DOHH2 (cell line): ENCODE data around the gene NAP1L4.

Source experiments
- H3F3A ChIP-seq: fragments of 200-600 bp; sonication (generic), shearing (Covaris generic); 2 replicates; pipeline ENCODE4 v1.6.0; 2016; ENCODE audit warnings: antibody characterized with exemption, mild to moderate bottlenecking; ENCODE audit not compliant: control insufficient read depth, insufficient read depth
- H3K27ac ChIP-seq: fragments of 200-600 bp; sonication (generic); 2 replicates; pipeline ENCODE4 v1.5.1; 2014; ENCODE audit warnings: low read depth, mild to moderate bottlenecking, low read length, moderate library complexity
- H3K27me3 ChIP-seq: fragments of 200-600 bp; sonication (generic); 2 replicates; pipeline ENCODE4 v1.6.1; 2014; ENCODE audit warnings: mild to moderate bottlenecking, low read length, mixed read lengths; ENCODE audit not compliant: control insufficient read depth
- H3K36me3 ChIP-seq: fragments of 200-600 bp; sonication (generic); 2 replicates; pipeline ENCODE4 v1.6.1; 2014; ENCODE audit warnings: mild to moderate bottlenecking, low read length, moderate library complexity, mixed read lengths; ENCODE audit not compliant: control insufficient read depth
- H3K4me1 ChIP-seq: fragments of 200-600 bp; sonication (generic); 2 replicates; pipeline ENCODE4 v1.6.1; 2014; ENCODE audit warnings: mild to moderate bottlenecking, low read length, mixed read lengths; ENCODE audit not compliant: control insufficient read depth
- H3K4me2 ChIP-seq: fragments of 200-600 bp; sonication (generic); 2 replicates; pipeline ENCODE4 v1.6.0; 2014; ENCODE audit warnings: mild to moderate bottlenecking, low read length, moderate library complexity
- H3K4me3 ChIP-seq: fragments of 200-600 bp; sonication (generic); 2 replicates; pipeline ENCODE4 v1.5.1; 2014; ENCODE audit warnings: mild to moderate bottlenecking, low read length, mixed read lengths
- H3K79me2 ChIP-seq: fragments of 200-600 bp; sonication (generic); 2 replicates; pipeline ENCODE4 v1.6.1; 2014; ENCODE audit warnings: mild to moderate bottlenecking, low read length, mixed read lengths; ENCODE audit not compliant: control insufficient read depth
- H3K9me2 ChIP-seq: fragments of 200-600 bp; sonication (generic); replicated peaks from 2 replicates; pipeline ENCODE4 v1.6.1; 2014; ENCODE audit warnings: mild to moderate bottlenecking, low read length, mixed read lengths; ENCODE audit not compliant: control insufficient read depth
- H3K9me3 ChIP-seq: fragments of 200-600 bp; sonication (generic); 2 replicates; pipeline ENCODE4 v1.6.1; 2014; ENCODE audit warnings: antibody characterized with exemption, low read length, mixed read lengths; ENCODE audit not compliant: control insufficient read depth, insufficient read depth
- H4K20me1 ChIP-seq: fragments of 200-600 bp; sonication (generic); 2 replicates; pipeline ENCODE4 v1.6.0; 2014; ENCODE audit warnings: low read depth, mild to moderate bottlenecking, antibody characterized with exemption, low read length, moderate library complexity; ENCODE audit not compliant: control insufficient read depth, insufficient read depth
- EZH2phosphoT487 ChIP-seq: fragments of 200-600 bp; sonication (generic); IDR thresholded peaks from 2 replicates; pipeline ENCODE4 v1.6.1; 2017; ENCODE audit warnings: borderline replicate concordance, mild to moderate bottlenecking, antibody characterized with exemption, low read length, moderate library complexity, mixed read lengths
- TF ChIP-seq, protein P1 (sequence below): fragments of 200-600 bp; sonication (generic); IDR thresholded peaks from one replicate; pipeline ENCODE4 v1.5.1; 2014; ENCODE audit warnings: antibody characterized with exemption, mild to moderate bottlenecking, low read depth, low read length; ENCODE audit not compliant: poor library complexity, severe bottlenecking

NAP1L4 gene

DNA sequence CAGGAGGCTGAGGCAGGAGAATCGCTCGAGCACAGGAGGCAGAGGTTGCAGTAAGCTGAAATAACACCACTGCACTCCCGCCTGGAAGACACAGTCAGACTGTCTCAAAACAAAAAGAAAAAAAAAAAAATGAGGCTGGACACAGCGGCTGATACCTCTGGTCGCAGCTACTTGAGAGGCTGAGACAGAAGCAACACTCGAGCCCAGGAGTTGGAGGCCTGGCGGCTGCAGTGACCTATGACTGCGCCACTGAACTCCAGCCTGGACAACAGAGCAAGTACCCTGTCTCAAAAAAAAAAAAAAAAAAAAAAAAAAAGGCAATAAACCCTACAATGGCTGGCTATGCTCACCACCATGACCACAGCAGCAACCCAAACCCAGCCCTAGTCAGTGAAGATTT is 11.0 kb downstream of the NAP1L4 start:
- TF ChIP-seq, protein P1, sequence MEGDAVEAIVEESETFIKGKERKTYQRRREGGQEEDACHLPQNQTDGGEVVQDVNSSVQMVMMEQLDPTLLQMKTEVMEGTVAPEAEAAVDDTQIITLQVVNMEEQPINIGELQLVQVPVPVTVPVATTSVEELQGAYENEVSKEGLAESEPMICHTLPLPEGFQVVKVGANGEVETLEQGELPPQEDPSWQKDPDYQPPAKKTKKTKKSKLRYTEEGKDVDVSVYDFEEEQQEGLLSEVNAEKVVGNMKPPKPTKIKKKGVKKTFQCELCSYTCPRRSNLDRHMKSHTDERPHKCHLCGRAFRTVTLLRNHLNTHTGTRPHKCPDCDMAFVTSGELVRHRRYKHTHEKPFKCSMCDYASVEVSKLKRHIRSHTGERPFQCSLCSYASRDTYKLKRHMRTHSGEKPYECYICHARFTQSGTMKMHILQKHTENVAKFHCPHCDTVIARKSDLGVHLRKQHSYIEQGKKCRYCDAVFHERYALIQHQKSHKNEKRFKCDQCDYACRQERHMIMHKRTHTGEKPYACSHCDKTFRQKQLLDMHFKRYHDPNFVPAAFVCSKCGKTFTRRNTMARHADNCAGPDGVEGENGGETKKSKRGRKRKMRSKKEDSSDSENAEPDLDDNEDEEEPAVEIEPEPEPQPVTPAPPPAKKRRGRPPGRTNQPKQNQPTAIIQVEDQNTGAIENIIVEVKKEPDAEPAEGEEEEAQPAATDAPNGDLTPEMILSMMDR = no peak
- TF ChIP-seq EZH2phosphoT487 = no peak
- no peaks in the 10 kb centered on the region; the same call in none of the 2 replicates for H3F3A ChIP-seq
- no peaks in the 10 kb centered on the region for H3K9me3 ChIP-seq
- H3K4me2 ChIP-seq = no peak overlapping the region
- H3K27ac ChIP-seq = no peak overlapping the region
- no peaks in the 10 kb centered on the region for H3K9me2 ChIP-seq
- H3K36me3 ChIP-seq = peaks cover 85% of the 10 kb centered on the region
- peaks cover 100% of the 10 kb centered on the region for H3K79me2 ChIP-seq
- peaks cover 43% of the 10 kb centered on the region for H4K20me1 ChIP-seq
- no peaks in the 10 kb centered on the region for H3K27me3 ChIP-seq
- H3K4me3 ChIP-seq = no peak overlapping the region
- 0 out of 2 replicates have a peak, but pooled peaks cover 3% of the 10 kb centered on the region for H3K4me1 ChIP-seq

DNA sequence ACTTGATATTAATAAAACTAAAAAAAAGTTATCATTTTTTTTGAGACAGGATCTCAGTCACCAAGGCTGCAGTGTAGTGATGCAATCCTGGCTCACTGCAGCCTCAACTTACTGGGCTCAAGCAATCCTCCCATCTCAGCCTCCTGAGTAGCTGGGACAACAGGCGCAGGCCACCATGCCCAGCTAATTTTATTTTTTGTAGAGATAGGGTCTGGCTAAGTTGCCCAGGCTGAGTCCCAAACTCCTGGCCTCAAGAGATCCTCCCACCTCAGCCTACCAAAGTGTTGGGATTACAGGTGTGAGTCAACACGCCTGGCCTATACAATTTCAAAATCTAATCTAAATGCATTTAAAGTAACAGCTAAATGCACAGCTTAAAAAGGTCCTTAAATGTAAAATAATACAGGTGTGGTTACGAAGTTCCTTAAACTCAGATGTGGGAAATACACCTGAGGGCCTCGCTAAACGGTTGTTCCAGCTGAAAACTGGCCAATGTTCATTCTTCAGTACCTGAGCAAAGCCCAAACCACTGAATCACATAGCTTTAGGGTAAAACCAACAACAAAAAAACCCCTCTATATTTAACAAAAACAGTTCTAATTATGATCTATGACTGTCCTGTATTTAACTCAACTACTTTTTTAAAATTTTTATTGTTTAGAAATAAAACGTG is 11.8 kb downstream of the NAP1L4 start:
- Histone ChIP-seq H3K36me3 (peaks cover 86% of the 10 kb centered on the region), H3K4me1 (0 out of 2 replicates have a peak, but pooled peaks cover 3% of the 10 kb centered on the region), H3K4me3 (no peak overlapping the region), H3K79me2 (peaks cover 100% of the 10 kb centered on the region), H3F3A (no peaks in the 10 kb centered on the region; the same call in none of the 2 replicates), H3K27ac (no peak overlapping the region), H4K20me1 (peaks cover 48% of the 10 kb centered on the region), H3K27me3 (no peaks in the 10 kb centered on the region), H3K4me2 (no peak overlapping the region), H3K9me2 (no peaks in the 10 kb centered on the region), H3K9me3 (no peaks in the 10 kb centered on the region)
- no peak for TF ChIP-seq EZH2phosphoT487
- TF ChIP-seq, protein P1 = no peak

DNA sequence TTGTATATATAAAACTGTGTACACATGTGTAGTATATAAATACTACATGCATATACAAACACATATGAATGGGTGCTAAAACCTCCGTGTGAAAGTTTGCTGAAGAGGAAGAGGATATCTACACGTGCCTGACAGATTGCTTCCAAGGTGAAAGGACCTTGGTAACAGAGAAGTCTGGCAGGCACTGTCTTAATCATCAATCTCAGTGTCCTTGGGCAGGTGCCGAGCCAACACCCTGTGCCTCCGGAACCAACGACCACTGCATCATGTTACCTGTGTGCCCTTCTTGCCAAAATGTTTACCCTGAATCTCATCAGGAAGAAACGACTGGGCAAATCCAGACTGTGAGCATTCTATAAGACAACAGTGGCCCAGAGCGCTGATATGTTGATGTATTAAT is 15.0 kb downstream of the NAP1L4 start:
- Histone ChIP-seq H3K4me1 (0 out of 2 replicates have a peak, but pooled peaks cover under 1% of the 10 kb centered on the region), H3K27ac (no peak overlapping the region), H3K27me3 (no peaks in the 10 kb centered on the region), H3K4me2 (no peak overlapping the region), H3K79me2 (peaks cover 99% of the 10 kb centered on the region), H3K9me2 (no peaks in the 10 kb centered on the region), H3F3A (no peaks in the 10 kb centered on the region; the same call in none of the 2 replicates), H3K36me3 (peaks cover 91% of the 10 kb centered on the region), H4K20me1 (peaks cover 32% of the 10 kb centered on the region), H3K4me3 (no peak overlapping the region), H3K9me3 (no peaks in the 10 kb centered on the region)
- TF ChIP-seq, protein P1 = no peak
- no peak for TF ChIP-seq EZH2phosphoT487
